NT2/D1 (cell line): Measurements from ENCODE around the gene BRIP1.

ENCODE experiments used
- SUZ12 ChIP-seq: IDR thresholded peaks from 2 replicates; pipeline ENCODE4 v1.6.1; 2011; ENCODE audit not compliant: insufficient read length, insufficient read depth; ENCODE audit errors: extremely low read depth
- YY1 ChIP-seq: IDR thresholded peaks from 2 replicates; pipeline ENCODE4 v1.6.1; 2011; ENCODE audit not compliant: insufficient read length, insufficient read depth
- ZNF274 ChIP-seq: IDR thresholded peaks from 2 replicates; pipeline ENCODE4 v1.6.1; 2011; ENCODE audit warnings: mild to moderate bottlenecking, low read depth, low read length

GRCh38 chr17:61825448-61826137 lies 37.7 kb downstream of the BRIP1 start:
- TF ChIP-seq SUZ12: no peak
- no peak for TF ChIP-seq YY1
- no peak for TF ChIP-seq ZNF274
